GM18517 (cell line): ENCODE results near the gene TBX18.

Source experiments
- ATAC-seq: cut with Tn5 transposase; IDR thresholded peaks from one replicate; pipeline ENCODE4 v1.9.1; 2021; ENCODE audit warnings: mild to moderate bottlenecking, moderate library complexity; ENCODE audit not compliant: unreplicated experiment

Gene TBX18

DNA sequence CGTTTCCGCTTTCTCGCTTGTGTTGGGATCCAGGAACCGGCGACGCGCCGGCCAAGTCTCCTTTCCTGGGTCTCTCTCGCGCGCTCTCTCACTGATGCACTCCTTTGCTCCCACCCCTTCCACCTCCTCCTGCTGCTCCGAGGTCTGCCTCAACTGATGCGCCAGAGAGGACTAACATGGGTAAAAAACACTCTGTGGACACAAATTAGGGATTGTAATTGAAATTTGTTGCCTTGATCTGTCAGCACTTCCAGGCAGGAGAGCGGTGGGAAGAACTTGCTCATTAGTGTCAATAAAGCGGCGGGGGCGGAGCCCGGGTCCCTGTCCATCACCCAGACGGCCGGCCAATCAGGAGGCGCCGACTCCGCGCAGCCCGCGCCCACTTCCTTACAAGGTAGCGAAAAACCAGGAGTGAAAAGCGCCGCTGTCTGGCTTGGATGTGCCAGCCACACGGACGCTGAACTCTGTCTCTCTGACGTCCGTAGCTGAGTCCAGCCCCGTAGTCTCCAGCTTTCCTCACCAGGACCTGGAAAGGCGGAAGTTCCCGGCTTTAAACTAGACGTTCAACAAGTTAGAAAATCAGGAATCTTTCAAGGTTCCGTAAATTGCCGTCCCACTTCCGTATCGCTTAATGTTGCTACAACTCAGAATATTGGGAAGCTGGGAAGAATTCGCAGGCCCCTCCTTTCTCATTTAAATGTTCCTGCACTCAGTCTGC, at the start of gene TBX18:
TBX18 (minus strand) TSS at position 267 of the 718 bp plus-strand sequence. CDS start 417 bp downstream, outside the sequence.
- ATAC-seq: no peak

- no peak for ATAC-seq
Measured at GRCh38 chr6:84811351-84811750, 47.0 kb upstream of the TBX18 start.

DNA sequence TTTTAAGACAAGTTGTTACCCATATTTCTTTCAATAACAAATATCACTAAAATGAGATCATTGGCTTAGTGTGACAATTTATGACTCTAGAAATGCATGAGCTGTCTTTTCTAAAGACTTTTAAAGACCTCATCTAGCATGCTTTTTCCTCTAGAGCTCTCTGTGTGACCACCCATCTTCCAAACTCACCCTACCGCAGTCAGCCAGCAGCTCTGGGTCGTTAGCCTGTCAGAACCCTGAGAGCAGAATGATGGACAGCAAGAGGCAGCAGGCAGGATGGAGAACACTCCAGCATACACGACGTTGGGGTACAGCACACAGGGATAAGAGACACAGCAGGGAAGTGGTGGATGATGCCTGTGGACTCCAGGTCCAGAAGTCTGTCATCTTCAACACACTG, 45.1 kb upstream of the TBX18 start:
- ATAC-seq: no peak

GRCh38 chr6:84808491-84809061, 44.2 kb upstream of the TBX18 start:
- ATAC-seq: no peak

- no peak for ATAC-seq
Measured at GRCh38 chr6:84805145-84805544, 40.7 kb upstream of the TBX18 start.

- no peak for ATAC-seq
Measured at GRCh38 chr6:84804720-84805119, 40.3 kb upstream of the TBX18 start.

- no peak for ATAC-seq
Measured at GRCh38 chr6:84801250-84801649, 36.9 kb upstream of the TBX18 start.

DNA sequence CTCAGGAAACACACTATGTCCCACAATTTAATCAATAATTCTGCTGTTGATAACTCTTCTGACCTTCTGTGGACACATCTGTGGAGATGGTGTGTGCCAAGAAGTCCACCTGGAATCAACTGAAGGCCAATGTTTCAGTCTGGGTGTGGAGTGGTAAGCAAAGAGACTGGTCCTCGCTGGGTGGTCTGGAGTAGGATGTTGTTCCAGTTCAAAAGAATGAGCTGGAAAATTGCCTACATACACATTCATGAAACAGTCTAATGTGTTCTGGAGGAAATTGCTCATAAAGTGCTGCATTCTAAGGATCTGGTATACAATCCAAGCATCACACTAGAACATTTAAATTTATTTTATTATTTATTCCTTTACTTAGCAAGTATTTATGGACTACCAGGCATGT, 33.9 kb upstream of the TBX18 start:
- no peak for ATAC-seq

GRCh38 chr6:84796343-84796742, 31.9 kb upstream of the TBX18 start:
- ATAC-seq: no peak

DNA sequence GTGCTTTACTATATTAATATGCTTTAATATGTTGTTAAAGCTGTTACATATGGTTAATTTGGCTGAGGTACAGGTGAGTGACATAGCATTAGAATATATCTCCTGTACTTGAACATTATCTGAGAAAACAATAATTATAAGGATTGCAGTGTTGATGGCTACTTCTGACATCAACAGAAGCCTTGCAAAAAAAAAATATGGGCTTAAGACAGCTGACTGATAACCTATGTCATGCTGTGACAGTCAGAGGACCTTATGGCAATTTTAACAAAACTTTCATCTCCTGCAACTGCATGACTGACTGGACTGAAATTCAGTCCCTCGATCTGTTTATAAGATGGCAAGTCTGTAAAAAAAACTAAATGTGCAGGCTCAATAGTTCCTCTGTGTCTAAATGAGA, 27.5 kb upstream of the TBX18 start:
- no peak for ATAC-seq

- ATAC-seq: no peak
Measured at GRCh38 chr6:84791233-84791632, 26.8 kb upstream of the TBX18 start.

GRCh38 chr6:84789170-84789569, 24.8 kb upstream of the TBX18 start:
- ATAC-seq: no peak

GRCh38 chr6:84788689-84789088, 24.3 kb upstream of the TBX18 start:
- ATAC-seq: no peak

DNA sequence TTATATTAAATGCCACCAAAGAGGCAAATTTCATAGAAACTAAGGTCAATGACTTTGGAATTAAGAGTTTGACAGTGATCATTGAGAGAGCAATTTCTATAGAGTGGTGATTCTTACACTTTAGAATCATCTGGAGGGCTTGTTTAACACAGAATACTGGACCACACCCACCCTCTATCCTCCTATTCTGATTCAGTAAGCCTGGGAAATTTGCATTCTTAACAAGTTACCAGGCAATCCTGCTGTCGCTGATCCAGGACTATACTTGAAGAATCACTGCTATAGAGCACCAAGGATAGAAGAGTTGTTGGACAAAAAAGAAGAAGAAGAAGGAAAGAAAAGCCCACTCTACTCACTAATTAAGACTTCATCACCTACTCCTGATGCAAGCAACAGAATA, 21.3 kb upstream of the TBX18 start:
- no peak for ATAC-seq

GRCh38 chr6:84779917-84780316, 15.5 kb upstream of the TBX18 start:
- ATAC-seq: no peak

DNA sequence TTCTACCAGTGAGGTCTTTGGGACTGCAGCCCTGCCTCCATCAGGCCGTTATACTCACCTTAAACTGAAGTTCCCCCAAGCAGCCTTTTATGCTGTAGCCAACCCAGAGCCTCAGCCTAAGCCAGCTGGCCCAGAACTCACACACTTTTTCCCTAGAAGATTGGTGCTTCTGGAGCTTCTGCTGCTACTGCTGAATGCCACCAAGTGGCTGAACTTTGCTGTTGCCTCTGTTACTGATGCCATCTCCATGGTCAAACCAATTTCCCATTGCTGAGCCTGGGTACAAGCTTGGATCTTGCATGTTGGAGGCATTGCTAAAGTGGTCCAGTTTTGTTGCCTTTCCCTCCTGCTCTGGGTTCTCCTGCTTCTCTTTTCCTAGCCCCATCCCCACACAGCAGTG, 15.0 kb upstream of the TBX18 start:
- no peak for ATAC-seq

- ATAC-seq: no peak
Measured at GRCh38 chr6:84777888-84778287, 13.5 kb upstream of the TBX18 start.

GRCh38 chr6:84776392-84776791, 12.0 kb upstream of the TBX18 start:
- no peak for ATAC-seq

GRCh38 chr6:84775751-84776150, 11.4 kb upstream of the TBX18 start:
- no peak for ATAC-seq

DNA sequence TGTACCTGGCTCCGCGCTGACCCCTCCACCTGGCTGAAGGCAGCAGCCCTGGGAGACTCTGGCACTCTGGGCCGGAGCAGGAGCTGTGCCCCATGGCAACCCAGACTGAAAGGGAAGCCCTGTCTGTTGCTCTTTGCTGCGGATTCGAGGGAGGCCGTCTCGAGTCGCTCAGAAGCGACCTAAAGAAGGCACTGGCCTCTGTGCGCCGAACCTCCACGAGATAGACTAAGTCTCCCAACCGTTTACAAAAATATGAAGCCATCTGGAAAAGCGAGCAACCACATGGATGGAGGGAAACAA, 10.5 kb upstream of the TBX18 start:
- ATAC-seq: no peak

DNA sequence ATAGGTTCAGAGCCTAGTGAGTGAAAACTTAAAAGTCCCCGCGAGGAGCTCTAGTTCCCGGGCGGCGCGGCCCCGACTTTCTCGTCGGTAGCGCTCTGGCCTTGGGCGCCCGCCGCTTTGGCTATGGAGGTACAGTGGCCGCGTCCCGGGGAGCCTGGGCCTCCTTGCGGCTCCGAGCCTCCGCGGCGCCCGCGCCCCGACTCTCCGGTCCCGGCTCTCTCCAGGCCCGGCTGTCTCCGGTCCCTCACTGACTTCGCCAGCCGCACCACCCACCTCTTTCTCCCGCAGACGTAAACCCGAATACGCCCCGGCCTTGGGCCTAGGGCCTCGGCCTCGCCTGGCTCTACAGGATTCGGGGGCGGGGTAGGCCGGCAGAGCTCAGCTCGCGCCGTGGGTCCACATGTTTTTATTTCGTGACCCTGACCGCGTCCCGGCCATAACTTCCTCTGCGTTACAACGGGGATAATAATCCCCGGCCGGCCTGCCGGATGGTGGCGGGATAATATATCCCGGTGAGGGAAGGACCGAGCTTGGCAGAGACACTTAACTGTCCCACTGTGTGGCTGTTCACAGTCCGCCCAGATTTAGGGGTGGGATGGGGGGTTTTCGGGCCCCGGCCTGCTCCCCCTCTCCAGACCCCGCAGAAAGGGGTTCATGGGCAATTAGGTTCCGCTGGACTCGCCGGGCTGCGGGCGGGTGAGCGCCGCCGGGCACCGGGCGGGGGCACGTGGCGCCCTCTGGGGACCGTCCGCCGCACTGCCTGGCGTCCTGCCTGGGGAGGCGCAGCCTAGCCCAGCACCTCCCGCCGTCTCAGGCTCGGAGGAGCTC, 10.0 kb upstream of the TBX18 start:
- no peak for ATAC-seq
